IMR-90 (cell line): ENCODE data around the gene MACC1. TPM values are rescaled to one million over a fixed set of nuclear protein-coding genes. Genes with fewer than 3 reads are reported as not detected.

ENCODE experiments used
- ATAC-seq: fragments of 200-7000 bp; cut with Tn5 transposase; 2 replicates; pipeline ENCODE4 v1.9.1; 2020; ENCODE audit warnings: low read depth, mild to moderate bottlenecking, moderate library complexity
- BruUV-seq: library from RNA; stranded (reverse); fragments of 400-500 nt; replicated peaks from 2 replicates; lab custom pipeline; 2021; lab: Mats Ljungman, UMichigan
- CTCF ChIA-PET: fragments of 300-600 bp; formaldehyde crosslinking; extraction: SDS; loops from one replicate; lab custom pipeline; 2021; ENCODE audit warnings: antibody characterized with exemption; lab: Yijun Ruan, JAX
- POLR2A ChIA-PET: fragments of 300-600 bp; sonication (Branson Sonifier 250); formaldehyde crosslinking; loops from one replicate; lab custom pipeline; 2022; ENCODE audit warnings: antibody characterized with exemption; ENCODE audit not compliant: unreplicated experiment; lab: Charles Lee
- DNase-seq: peaks from one replicate; pipeline ENCODE4 v3.0.0; 2013
- H2AFZ ChIP-seq: replicated peaks from 2 replicates; pipeline ENCODE3; 2013; ENCODE audit warnings: low read length, mild to moderate bottlenecking; ENCODE audit not compliant: poor library complexity
- H2AK5ac ChIP-seq: 2 replicates; pipeline ENCODE4 v1.6.1; 2013; ENCODE audit warnings: low read depth, low read length, inconsistent platforms
- H2AK9ac ChIP-seq: replicated peaks from 2 replicates; pipeline ENCODE3; 2013; ENCODE audit warnings: mild to moderate bottlenecking, low read depth, low read length, moderate library complexity; ENCODE audit not compliant: poor library complexity
- H2BK120ac ChIP-seq: 2 replicates; pipeline ENCODE4 v1.6.1; 2013; ENCODE audit warnings: low read depth, low read length, inconsistent platforms
- H2BK15ac ChIP-seq: 3 replicates; pipeline ENCODE4 v1.6.1; 2013; ENCODE audit warnings: low read depth, low read length, inconsistent platforms
- H2BK20ac ChIP-seq: 2 replicates; pipeline ENCODE4 v1.6.1; 2013; ENCODE audit warnings: low read depth, mild to moderate bottlenecking, inconsistent platforms, low read length, moderate library complexity
- H2BK5ac ChIP-seq: 2 replicates; pipeline ENCODE4 v1.6.1; 2013; ENCODE audit warnings: mild to moderate bottlenecking, low read depth, low read length, inconsistent platforms; ENCODE audit not compliant: poor library complexity, severe bottlenecking
- H3K14ac ChIP-seq: replicated peaks from 2 replicates; pipeline ENCODE4 v1.6.1; 2013; ENCODE audit warnings: low read depth, low read length, inconsistent platforms
- H3K18ac ChIP-seq: 2 replicates; pipeline ENCODE4 v1.6.1; 2013; ENCODE audit warnings: low read depth, low read length, control low read depth
- H3K23ac ChIP-seq: 2 replicates; pipeline ENCODE4 v1.6.1; 2013; ENCODE audit warnings: low read depth, low read length, inconsistent platforms
- H3K27ac ChIP-seq: 2 replicates; pipeline ENCODE4 v1.5.1; 2013; ENCODE audit warnings: mild to moderate bottlenecking, control low read depth, low read length; ENCODE audit not compliant: insufficient read depth
- H3K27me3 ChIP-seq: 2 replicates; pipeline ENCODE4 v1.6.1; 2013; ENCODE audit warnings: low read length; ENCODE audit not compliant: control insufficient read depth, insufficient read depth
- H3K36me3 ChIP-seq: 2 replicates; pipeline ENCODE4 v1.6.1; 2013; ENCODE audit warnings: low read length, mixed read lengths; ENCODE audit not compliant: control insufficient read depth, insufficient read depth
- H3K4ac ChIP-seq: 2 replicates; pipeline ENCODE4 v1.6.1; 2013; ENCODE audit warnings: low read depth, low read length, inconsistent platforms
- H3K4me1 ChIP-seq: 2 replicates; pipeline ENCODE4 v1.6.1; 2013; ENCODE audit warnings: low read length, mixed read lengths; ENCODE audit not compliant: control insufficient read depth, insufficient read depth
- H3K4me2 ChIP-seq: 2 replicates; pipeline ENCODE4 v1.6.1; 2013; ENCODE audit warnings: low read depth, mild to moderate bottlenecking, control low read depth, low read length, moderate library complexity
- H3K4me3 ChIP-seq: 2 replicates; pipeline ENCODE4 v1.5.1; 2013; ENCODE audit warnings: low read depth, mild to moderate bottlenecking, control low read depth, low read length, moderate library complexity; ENCODE audit not compliant: insufficient read depth
- H3K56ac ChIP-seq: 2 replicates; pipeline ENCODE4 v1.6.1; 2013; ENCODE audit warnings: low read length, inconsistent platforms; ENCODE audit not compliant: insufficient read depth; ENCODE audit errors: extremely low read depth
- H3K79me1 ChIP-seq, 2 experiments: 2 replicates each; pipeline ENCODE4 v1.6.1; 2013; ENCODE audit warnings: low read length in 2 of 2, inconsistent platforms in 1 of 2, low read depth in 1 of 2
- H3K9ac ChIP-seq: 2 replicates; pipeline ENCODE4 v1.6.1; 2013; ENCODE audit warnings: low read depth, low read length, control low read depth
- H3K9me1 ChIP-seq: 2 replicates; pipeline ENCODE4 v1.6.1; 2013; ENCODE audit warnings: low read length, inconsistent platforms; ENCODE audit not compliant: insufficient read depth
- H3K9me3 ChIP-seq: 2 replicates; pipeline ENCODE4 v1.6.1; 2013; ENCODE audit warnings: low read length; ENCODE audit not compliant: control insufficient read depth, insufficient read depth
- H4K20me1 ChIP-seq: 2 replicates; pipeline ENCODE4 v1.6.1; 2013; ENCODE audit warnings: low read length, inconsistent platforms; ENCODE audit not compliant: insufficient read depth
- H4K5ac ChIP-seq: 2 replicates; pipeline ENCODE4 v1.6.1; 2013; ENCODE audit warnings: mild to moderate bottlenecking, low read depth, low read length, control low read depth
- H4K8ac ChIP-seq, 2 experiments: 2 replicates each; pipeline ENCODE4 v1.6.1; 2013; ENCODE audit warnings: low read depth in 2 of 2, low read length in 2 of 2, control low read depth in 1 of 2, inconsistent platforms in 1 of 2
- H4K91ac ChIP-seq: 2 replicates; pipeline ENCODE4 v1.6.1; 2013; ENCODE audit warnings: low read depth, low read length, inconsistent platforms; ENCODE audit not compliant: insufficient read depth
- SMC3 ChIP-seq: fragments of 150-350 bp; IDR thresholded peaks from 2 replicates; pipeline ENCODE4 v1.6.1; 2016; ENCODE audit warnings: low read depth, mild to moderate bottlenecking, antibody characterized with exemption, low read length, moderate library complexity
- WGBS, 2 experiments: methylation state at CpG; one replicate each; pipeline versions ENCODE4 v1.1.5 to v1.1.7; 2013; ENCODE audit warnings: missing lambda C conversion rate in 2 of 2; ENCODE audit not compliant: insufficient read length in 1 of 2; ENCODE audit errors: extremely low coverage in 2 of 2; 5-methylcytosine and 5-hydroxymethylcytosine counted together
- dilution Hi-C: fragments of 300-500 bp; cut with HindIII; formaldehyde crosslinking; loops from one replicate; pipeline ENCODE4 v1.14.3; 2018; ENCODE audit warnings: low sequenced_read_pairs; ENCODE audit not compliant: unreplicated experiment
- in situ Hi-C: fragments of 300-500 bp; cut with MboI; formaldehyde crosslinking; loops from 3 replicates; pipeline ENCODE4 v1.14.3; 2019; ENCODE audit warnings: low sequenced_read_pairs, inconsistent platforms, mixed read lengths
- intact Hi-C: fragments of 100-400 bp; cut with micrococcal nuclease; formaldehyde crosslinking; loops from 2 replicates; pipeline ENCODE4 v1.10.0; 2022
- polyA plus RNA-seq, 3 experiments: library from polyadenylated mRNA; depleted of rRNA; stranded (reverse); fragments of >200 nt; gene quantifications; 2 replicates each; pipeline ENCODE4 v1.2.3, GENCODE V29; 2012; ENCODE audit warnings: low replicate concordance in 1 of 3
- total RNA-seq: library from RNA; depleted of rRNA; stranded (reverse); fragments of >200 nt; gene quantifications from 2 replicates; pipeline ENCODE4 v1.2.3, GENCODE V29; 2012

Gene MACC1
- total and polyA plus RNA-seq, 2 of the 4 experiments (the other 2 are of a cell fraction): under 0.01 TPM; not detected in 1

DNA sequence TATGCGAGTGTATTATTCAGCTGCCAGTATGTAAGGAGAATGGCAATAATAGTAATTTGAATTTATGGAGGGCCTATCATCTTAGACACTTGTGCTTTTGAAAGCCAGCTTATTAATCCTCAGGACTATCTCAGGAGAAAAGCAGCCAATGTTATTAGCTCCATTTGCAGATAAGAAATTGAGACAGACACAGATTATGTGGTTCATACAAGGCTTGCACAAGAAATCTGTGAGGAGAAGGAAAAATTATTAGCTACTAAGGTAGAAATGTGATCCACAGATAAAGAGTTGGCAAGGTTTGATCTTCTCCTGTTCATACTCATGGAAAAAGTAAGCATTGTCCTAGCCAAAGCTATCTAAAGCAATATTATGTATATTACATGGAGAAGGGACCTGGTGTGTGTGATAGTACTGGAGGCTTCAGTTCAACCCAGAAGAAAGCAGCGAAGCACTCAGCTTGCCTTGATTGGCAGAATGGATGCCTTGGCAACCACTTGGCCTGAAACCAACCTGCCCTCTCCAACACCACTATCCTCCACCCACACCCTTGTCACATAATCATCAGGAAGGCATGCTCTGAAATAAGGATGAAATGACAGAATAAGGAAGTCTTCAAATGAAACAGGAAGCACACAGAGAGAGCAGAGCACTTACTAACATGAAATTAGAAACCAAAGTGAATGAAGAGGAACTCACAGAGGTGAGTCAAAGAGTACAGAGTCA lies 18.0 kb downstream of the MACC1 start:
- peak overlapping the region; percentile 43 for H2BK5ac ChIP-seq
- H2AFZ ChIP-seq: peak overlapping the region; percentile 85
- no peak overlapping the region for H3K23ac ChIP-seq
- peak overlapping the region; percentile 17; the same call in 1 of the 3 replicates for H2BK15ac ChIP-seq
- no TSS peak for BruUV-seq
- H4K91ac ChIP-seq: peak overlapping the region; percentile 29; the same call in 1 of the 2 replicates
- H3K4me3 ChIP-seq: no peak overlapping the region
- in situ Hi-C loops: no loop called here
- H3K18ac ChIP-seq: peak overlapping the region; percentile 87
- H3K4me1 ChIP-seq: peaks cover 10% of the 10 kb centered on the region; the same call in 1 of the 2 replicates
- no peak overlapping the region for H2AK9ac ChIP-seq
- H2AK5ac ChIP-seq: no peak overlapping the region; the same call in 1 of the 2 replicates
- peak overlapping the region; percentile 32; the same call in 1 of the 2 replicates for H2BK120ac ChIP-seq
- DNase-seq (peak; percentile 87), ATAC-seq (peak; percentile 85)
- WGBS, 2 experiments: no CpG with 5 or more reads among the region's 2 CpGs
- peak overlapping the region; percentile 66; the same call in 1 of the 2 replicates for H3K27ac ChIP-seq
- H3K56ac ChIP-seq: no peak overlapping the region
- intact Hi-C loops: no loop called here
- H3K79me1 ChIP-seq: no peaks in the 10 kb centered on the region
- peak overlapping the region; percentile 66; the same call in 1 of the 2 replicates for H4K5ac ChIP-seq
- H3K36me3 ChIP-seq: no peaks in the 10 kb centered on the region
- dilution Hi-C loops: no loop called here
- ChIA-PET POLR2A (no interaction called here), CTCF (interaction anchor here (0.5 to 0.8 kb wide), 3 partner anchors 44 to 1776 kb away, joined by 3 to 4 read pairs (median 4); no protein-coding TSS in a partner anchor)
- H3K4me2 ChIP-seq: peak overlapping the region; percentile 52
- no peak for TF ChIP-seq SMC3
- H3K14ac ChIP-seq: peak overlapping the region; percentile 8; the same call in 1 of the 2 replicates
- H4K20me1 ChIP-seq: no peaks in the 10 kb centered on the region
- H3K9ac ChIP-seq: no peak overlapping the region
- H3K27me3 ChIP-seq: no peaks in the 10 kb centered on the region
- no peaks in the 10 kb centered on the region; the same call in 1 of the 2 replicates for H3K9me1 ChIP-seq
- peak overlapping the region; percentile 14 to 78; a peak in 3 of 4 replicates for H4K8ac ChIP-seq
- H3K4ac ChIP-seq: peak overlapping the region; percentile 29; the same call in 1 of the 2 replicates
- no peaks in the 10 kb centered on the region for H3K9me3 ChIP-seq
- H2BK20ac ChIP-seq: no peak overlapping the region
